HG02678 (cell line): ENCODE data around the gene LILRB2.
"Not testable (repeated sequence)": the region's sequence is repeated elsewhere in the genome, so short reads cannot be mapped to it uniquely, and the experiment has no call there.

Source experiments
- ATAC-seq: cut with Tn5 transposase; IDR thresholded peaks from one replicate; pipeline ENCODE4 v1.9.1; 2021; ENCODE audit warnings: mild to moderate bottlenecking, moderate library complexity; ENCODE audit not compliant: unreplicated experiment

The LILRB2 gene

GRCh38 chr19:54245936-54246335 is 35.0 kb downstream of the LILRB2 start:
- ATAC-seq: no peak

- ATAC-seq: not testable (repeated sequence)
These were observed 37.1 kb downstream of the LILRB2 start for GRCh38 chr19:54243809-54244208.

GRCh38 chr19:54242646-54243045 is 38.3 kb downstream of the LILRB2 start, which contains the start of gene LILRA6:
LILRA6 (minus strand) TSS chr19:54242790.
- ATAC-seq: not testable (repeated sequence)

- ATAC-seq: not testable (repeated sequence)
These were observed 38.7 kb downstream of the LILRB2 start for GRCh38 chr19:54242234-54242633.

GRCh38 chr19:54240372-54241336 is 40.3 kb downstream of the LILRB2 start:
- not testable (repeated sequence) for ATAC-seq

GRCh38 chr19:54239491-54240371 is 41.2 kb downstream of the LILRB2 start:
- ATAC-seq: not testable (repeated sequence)

GRCh38 chr19:54233941-54234340 is 47.0 kb downstream of the LILRB2 start:
- ATAC-seq: no peak

- ATAC-seq: peak; percentile 81
These were observed 49.6 kb downstream of the LILRB2 start for GRCh38 chr19:54231077-54231931.

GRCh38 chr19:54230031-54230430 is 50.9 kb downstream of the LILRB2 start:
- ATAC-seq: no peak

- no peak for ATAC-seq
These were observed 51.8 kb downstream of the LILRB2 start for GRCh38 chr19:54229146-54229545.

GRCh38 chr19:54224619-54225018 is 56.3 kb downstream of the LILRB2 start:
- ATAC-seq: not testable (repeated sequence)

- ATAC-seq: not testable (repeated sequence)
These were observed 57.0 kb downstream of the LILRB2 start for GRCh38 chr19:54223937-54224281.
